ENCODE data around the gene ZSCAN9. TPM values are rescaled to one million over a fixed set of nuclear protein-coding genes. Genes with fewer than 3 reads are reported as not detected.

The ZSCAN9 gene
- total and polyA plus RNA-seq, 2 of the 13 experiments (the other 11 are each of a cell fraction or from before 2014, with no cell fraction given): 14.6 to 17.8 TPM

DNA sequence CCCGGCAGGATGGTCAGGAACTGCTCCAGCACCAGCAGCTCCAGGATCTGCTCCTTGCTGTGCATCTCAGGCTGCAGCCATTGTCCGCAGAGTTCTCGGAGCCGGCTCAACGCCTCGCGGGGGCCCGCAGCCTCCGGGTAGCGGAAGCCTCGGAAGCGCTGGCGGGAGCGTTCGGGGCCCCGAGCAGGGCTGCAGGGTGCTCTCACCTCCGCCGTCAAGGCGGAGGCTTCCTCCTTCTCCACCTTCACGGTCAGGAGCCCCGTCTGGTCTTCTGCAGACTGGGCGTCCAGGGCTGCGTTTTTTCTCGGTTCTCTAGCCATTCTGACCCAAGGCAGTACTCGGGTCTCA, 26.6 kb downstream of the ZSCAN9 start (continued):
- TF ChIP-seq ZNF567 (CRISPR knock-in tag; IDR thresholded peaks at IDR 0.05; ENCODE audit: borderline replicate concordance) (0 out of 2 replicates have a peak, but pooled peaks have one; percentile 15), AGO2 (optimal IDR thresholded peaks at IDR 0.05; ENCODE audit: low read depth, low read length) (peak; percentile 40), RBFOX2 (IDR thresholded peaks at IDR 0.05; ENCODE audit: low read depth, low read length) (peak; percentile 61; the same call in 1 of the 2 replicates), ZKSCAN5 (CRISPR knock-in tag; IDR thresholded peaks at IDR 0.05) (0 out of 2 replicates have a peak, but pooled peaks have one; percentile 49), CHD2 (IDR thresholded peaks at IDR 0.05; ENCODE audit: low read depth, low read length) (0 out of 2 replicates have a peak, but pooled peaks have one; percentile 42), EED (CRISPR knock-in tag; IDR thresholded peaks at IDR 0.05) (peak; percentile 54; the same call in 1 of the 2 replicates), ZNF768 (CRISPR knock-in tag; IDR thresholded peaks at IDR 0.05) (peak; percentile 83), REL (CRISPR knock-in tag; conservative IDR thresholded peaks at IDR 0.05) (no peak), PRPF4 (IDR thresholded peaks at IDR 0.05; ENCODE audit: low read depth, low read length, poor library complexity, severe bottlenecking) (no peak), ZSCAN12 (CRISPR knock-in tag; IDR thresholded peaks at IDR 0.05) (0 out of 2 replicates have a peak, but pooled peaks have one; percentile 23), KDM2A (CRISPR knock-in tag; IDR thresholded peaks at IDR 0.05; ENCODE audit: borderline replicate concordance, low read depth) (peak; percentile 6), ZNF136 (CRISPR knock-in tag; IDR thresholded peaks at IDR 0.05; ENCODE audit: low read depth) (0 out of 2 replicates have a peak, but pooled peaks have one; percentile 4), PHF20 (CRISPR knock-in tag; IDR thresholded peaks at IDR 0.05) (no peak)
- TF ChIP-seq, protein P1, sequence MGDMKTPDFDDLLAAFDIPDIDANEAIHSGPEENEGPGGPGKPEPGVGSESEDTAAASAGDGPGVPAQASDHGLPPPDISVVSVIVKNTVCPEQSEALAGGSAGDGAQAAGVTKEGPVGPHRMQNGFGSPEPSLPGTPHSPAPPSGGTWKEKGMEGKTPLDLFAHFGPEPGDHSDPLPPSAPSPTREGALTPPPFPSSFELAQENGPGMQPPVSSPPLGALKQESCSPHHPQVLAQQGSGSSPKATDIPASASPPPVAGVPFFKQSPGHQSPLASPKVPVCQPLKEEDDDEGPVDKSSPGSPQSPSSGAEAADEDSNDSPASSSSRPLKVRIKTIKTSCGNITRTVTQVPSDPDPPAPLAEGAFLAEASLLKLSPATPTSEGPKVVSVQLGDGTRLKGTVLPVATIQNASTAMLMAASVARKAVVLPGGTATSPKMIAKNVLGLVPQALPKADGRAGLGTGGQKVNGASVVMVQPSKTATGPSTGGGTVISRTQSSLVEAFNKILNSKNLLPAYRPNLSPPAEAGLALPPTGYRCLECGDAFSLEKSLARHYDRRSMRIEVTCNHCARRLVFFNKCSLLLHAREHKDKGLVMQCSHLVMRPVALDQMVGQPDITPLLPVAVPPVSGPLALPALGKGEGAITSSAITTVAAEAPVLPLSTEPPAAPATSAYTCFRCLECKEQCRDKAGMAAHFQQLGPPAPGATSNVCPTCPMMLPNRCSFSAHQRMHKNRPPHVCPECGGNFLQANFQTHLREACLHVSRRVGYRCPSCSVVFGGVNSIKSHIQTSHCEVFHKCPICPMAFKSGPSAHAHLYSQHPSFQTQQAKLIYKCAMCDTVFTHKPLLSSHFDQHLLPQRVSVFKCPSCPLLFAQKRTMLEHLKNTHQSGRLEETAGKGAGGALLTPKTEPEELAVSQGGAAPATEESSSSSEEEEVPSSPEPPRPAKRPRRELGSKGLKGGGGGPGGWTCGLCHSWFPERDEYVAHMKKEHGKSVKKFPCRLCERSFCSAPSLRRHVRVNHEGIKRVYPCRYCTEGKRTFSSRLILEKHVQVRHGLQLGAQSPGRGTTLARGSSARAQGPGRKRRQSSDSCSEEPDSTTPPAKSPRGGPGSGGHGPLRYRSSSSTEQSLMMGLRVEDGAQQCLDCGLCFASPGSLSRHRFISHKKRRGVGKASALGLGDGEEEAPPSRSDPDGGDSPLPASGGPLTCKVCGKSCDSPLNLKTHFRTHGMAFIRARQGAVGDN (CRISPR knock-in tag; IDR thresholded peaks at IDR 0.05): peak; percentile 55; the same call in 1 of the 2 replicates
- TF ChIP-seq, protein P2, sequence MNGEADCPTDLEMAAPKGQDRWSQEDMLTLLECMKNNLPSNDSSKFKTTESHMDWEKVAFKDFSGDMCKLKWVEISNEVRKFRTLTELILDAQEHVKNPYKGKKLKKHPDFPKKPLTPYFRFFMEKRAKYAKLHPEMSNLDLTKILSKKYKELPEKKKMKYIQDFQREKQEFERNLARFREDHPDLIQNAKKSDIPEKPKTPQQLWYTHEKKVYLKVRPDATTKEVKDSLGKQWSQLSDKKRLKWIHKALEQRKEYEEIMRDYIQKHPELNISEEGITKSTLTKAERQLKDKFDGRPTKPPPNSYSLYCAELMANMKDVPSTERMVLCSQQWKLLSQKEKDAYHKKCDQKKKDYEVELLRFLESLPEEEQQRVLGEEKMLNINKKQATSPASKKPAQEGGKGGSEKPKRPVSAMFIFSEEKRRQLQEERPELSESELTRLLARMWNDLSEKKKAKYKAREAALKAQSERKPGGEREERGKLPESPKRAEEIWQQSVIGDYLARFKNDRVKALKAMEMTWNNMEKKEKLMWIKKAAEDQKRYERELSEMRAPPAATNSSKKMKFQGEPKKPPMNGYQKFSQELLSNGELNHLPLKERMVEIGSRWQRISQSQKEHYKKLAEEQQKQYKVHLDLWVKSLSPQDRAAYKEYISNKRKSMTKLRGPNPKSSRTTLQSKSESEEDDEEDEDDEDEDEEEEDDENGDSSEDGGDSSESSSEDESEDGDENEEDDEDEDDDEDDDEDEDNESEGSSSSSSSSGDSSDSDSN (CRISPR knock-in tag; IDR thresholded peaks at IDR 0.05): peak; percentile 62; the same call in 1 of the 2 replicates
- TF ChIP-seq, protein P3, sequence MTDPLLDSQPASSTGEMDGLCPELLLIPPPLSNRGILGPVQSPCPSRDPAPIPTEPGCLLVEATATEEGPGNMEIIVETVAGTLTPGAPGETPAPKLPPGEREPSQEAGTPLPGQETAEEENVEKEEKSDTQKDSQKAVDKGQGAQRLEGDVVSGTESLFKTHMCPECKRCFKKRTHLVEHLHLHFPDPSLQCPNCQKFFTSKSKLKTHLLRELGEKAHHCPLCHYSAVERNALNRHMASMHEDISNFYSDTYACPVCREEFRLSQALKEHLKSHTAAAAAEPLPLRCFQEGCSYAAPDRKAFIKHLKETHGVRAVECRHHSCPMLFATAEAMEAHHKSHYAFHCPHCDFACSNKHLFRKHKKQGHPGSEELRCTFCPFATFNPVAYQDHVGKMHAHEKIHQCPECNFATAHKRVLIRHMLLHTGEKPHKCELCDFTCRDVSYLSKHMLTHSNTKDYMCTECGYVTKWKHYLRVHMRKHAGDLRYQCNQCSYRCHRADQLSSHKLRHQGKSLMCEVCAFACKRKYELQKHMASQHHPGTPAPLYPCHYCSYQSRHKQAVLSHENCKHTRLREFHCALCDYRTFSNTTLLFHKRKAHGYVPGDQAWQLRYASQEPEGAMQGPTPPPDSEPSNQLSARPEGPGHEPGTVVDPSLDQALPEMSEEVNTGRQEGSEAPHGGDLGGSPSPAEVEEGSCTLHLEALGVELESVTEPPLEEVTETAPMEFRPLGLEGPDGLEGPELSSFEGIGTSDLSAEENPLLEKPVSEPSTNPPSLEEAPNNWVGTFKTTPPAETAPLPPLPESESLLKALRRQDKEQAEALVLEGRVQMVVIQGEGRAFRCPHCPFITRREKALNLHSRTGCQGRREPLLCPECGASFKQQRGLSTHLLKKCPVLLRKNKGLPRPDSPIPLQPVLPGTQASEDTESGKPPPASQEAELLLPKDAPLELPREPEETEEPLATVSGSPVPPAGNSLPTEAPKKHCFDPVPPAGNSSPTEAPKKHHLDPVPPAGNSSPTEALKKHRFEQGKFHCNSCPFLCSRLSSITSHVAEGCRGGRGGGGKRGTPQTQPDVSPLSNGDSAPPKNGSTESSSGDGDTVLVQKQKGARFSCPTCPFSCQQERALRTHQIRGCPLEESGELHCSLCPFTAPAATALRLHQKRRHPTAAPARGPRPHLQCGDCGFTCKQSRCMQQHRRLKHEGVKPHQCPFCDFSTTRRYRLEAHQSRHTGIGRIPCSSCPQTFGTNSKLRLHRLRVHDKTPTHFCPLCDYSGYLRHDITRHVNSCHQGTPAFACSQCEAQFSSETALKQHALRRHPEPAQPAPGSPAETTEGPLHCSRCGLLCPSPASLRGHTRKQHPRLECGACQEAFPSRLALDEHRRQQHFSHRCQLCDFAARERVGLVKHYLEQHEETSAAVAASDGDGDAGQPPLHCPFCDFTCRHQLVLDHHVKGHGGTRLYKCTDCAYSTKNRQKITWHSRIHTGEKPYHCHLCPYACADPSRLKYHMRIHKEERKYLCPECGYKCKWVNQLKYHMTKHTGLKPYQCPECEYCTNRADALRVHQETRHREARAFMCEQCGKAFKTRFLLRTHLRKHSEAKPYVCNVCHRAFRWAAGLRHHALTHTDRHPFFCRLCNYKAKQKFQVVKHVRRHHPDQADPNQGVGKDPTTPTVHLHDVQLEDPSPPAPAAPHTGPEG (CRISPR knock-in tag; IDR thresholded peaks at IDR 0.05): 0 out of 2 replicates have a peak, but pooled peaks have one; percentile 17
